ENCODE data around the gene CRIP2. TPM values are rescaled to one million over a fixed set of nuclear protein-coding genes. Genes with fewer than 3 reads are reported as not detected.

CRIP2 gene
- total RNA-seq, 3 donors from 2014 or later: 46.2 to 146 (median 92.1) TPM

DNA sequence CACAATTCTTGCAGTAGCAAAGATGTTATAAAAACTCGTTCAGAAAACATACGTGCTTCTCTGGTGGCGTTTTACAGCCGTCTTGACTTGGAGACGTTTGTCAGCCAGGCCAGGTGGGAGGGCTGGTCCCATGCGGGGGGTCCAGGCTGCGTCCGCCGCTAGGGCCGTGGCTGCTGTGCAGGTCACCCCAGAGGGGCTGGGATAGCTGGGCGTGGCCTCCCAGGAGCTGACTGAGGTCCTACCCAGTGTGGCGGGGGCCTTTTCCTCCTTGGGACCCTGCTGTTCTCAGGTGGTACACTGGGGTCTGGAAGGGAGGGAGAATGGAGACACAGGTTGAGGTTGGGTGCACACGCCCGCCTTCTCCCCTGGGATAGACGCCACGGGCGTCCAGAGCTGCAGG, 29.8 kb upstream of the CRIP2 start:
- no peaks in the 10 kb centered on the region for H3K9me3 ChIP-seq
- H3K36me3 ChIP-seq: no peaks in the 10 kb centered on the region
- H3K27ac ChIP-seq: no peak overlapping the region
- TF ChIP-seq POLR2AphosphoS5 (IDR thresholded peaks at IDR 0.05) (no peak), POLR2A (IDR thresholded peaks at IDR 0.05) (no peak)
- TF ChIP-seq, protein P1, sequence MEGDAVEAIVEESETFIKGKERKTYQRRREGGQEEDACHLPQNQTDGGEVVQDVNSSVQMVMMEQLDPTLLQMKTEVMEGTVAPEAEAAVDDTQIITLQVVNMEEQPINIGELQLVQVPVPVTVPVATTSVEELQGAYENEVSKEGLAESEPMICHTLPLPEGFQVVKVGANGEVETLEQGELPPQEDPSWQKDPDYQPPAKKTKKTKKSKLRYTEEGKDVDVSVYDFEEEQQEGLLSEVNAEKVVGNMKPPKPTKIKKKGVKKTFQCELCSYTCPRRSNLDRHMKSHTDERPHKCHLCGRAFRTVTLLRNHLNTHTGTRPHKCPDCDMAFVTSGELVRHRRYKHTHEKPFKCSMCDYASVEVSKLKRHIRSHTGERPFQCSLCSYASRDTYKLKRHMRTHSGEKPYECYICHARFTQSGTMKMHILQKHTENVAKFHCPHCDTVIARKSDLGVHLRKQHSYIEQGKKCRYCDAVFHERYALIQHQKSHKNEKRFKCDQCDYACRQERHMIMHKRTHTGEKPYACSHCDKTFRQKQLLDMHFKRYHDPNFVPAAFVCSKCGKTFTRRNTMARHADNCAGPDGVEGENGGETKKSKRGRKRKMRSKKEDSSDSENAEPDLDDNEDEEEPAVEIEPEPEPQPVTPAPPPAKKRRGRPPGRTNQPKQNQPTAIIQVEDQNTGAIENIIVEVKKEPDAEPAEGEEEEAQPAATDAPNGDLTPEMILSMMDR (IDR thresholded peaks at IDR 0.05): no peak
- H3K27me3 ChIP-seq: no peaks in the 10 kb centered on the region
- H3K4me3 ChIP-seq: no peak overlapping the region
- H3K4me1 ChIP-seq: no peaks in the 10 kb centered on the region
- no peak for DNase-seq (ENCODE audit: low spot score in 2 of 2)
- intact Hi-C loops (cut with DNase I; ENCODE audit: low total_unique reads): no loop called here

DNA sequence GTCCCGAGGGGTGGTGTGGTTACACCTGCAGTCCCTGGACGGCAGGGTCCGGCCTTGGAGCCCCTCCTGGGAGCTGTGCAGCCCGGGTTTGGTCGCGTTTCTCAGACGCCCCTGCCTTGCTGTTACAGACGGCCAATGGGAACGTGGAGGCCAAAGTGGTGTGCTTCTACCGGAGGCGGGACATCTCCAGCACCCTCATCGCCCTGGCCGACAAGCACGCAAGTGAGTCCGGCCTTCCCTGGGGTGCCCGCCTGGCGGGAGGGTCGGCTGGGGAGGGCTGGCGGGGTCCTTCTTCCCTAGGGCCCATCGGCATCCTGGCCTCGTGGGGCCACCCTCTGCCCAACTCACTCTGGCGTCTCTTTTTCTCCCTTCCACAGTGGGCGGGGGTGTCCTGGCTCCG, 29.3 kb upstream of the CRIP2 start:
- no peak overlapping the region for H3K4me3 ChIP-seq
- H3K27me3 ChIP-seq: no peaks in the 10 kb centered on the region
- H3K9me3 ChIP-seq: no peaks in the 10 kb centered on the region
- no peaks in the 10 kb centered on the region for H3K36me3 ChIP-seq
- H3K4me1 ChIP-seq: no peaks in the 10 kb centered on the region
- no peak for DNase-seq (ENCODE audit: low spot score in 2 of 2)
- intact Hi-C loops (cut with DNase I; ENCODE audit: low total_unique reads): no loop called here
- TF ChIP-seq POLR2A (IDR thresholded peaks at IDR 0.05) (no peak), POLR2AphosphoS5 (IDR thresholded peaks at IDR 0.05) (no peak)
- TF ChIP-seq, protein P1 (IDR thresholded peaks at IDR 0.05): no peak
- H3K27ac ChIP-seq: no peak overlapping the region

DNA sequence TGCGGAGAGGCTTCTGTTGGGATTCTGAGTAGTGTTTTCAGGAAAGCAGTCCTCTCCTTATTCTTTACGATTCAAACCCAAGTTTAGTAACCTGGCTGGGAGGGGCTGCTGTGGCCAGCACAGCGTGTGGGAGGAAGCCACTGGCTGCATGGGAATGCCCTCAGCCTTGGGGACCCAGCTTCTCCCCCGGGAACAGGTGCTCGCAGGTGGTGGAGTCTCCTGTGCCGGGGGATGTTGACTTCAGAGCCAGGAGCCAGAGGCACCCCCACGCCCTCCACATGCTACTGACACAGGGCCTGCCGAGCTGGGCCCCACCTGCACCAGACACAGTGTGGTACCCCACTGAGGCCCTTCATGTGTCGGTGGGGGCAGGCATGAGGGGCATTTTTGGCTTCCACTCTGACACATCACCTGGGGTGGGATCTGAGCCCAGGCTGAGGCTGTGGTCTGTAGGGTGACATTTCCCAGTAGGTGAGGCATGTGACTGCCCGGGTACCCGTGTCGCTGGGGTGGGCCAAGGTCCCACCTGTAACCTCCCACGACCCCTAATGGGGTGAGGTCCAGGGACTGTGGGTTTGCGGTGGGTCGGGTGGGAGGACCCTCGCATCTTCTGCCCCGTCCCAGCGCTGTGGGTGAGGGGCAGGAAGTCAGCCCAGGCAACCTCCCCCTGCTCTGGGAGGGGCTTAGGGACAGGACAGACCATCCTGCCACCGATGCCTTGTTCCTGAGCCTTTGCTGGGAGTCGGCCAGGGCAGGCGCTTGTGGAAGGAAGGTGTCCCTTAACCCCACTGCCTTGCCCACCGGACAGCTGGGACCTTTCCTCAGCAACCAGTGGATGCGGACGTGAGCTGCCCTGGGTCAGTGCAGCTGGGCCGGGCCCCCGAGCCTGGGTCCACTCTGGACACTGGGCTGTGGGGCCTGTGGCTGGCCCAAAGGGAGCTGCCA, 28.4 kb upstream of the CRIP2 start:
- H3K27ac ChIP-seq: no peak overlapping the region
- intact Hi-C loops (cut with DNase I; ENCODE audit: low total_unique reads): no loop called here
- H3K4me1 ChIP-seq: no peaks in the 10 kb centered on the region
- no peak for DNase-seq (ENCODE audit: low spot score in 2 of 2)
- no peaks in the 10 kb centered on the region for H3K36me3 ChIP-seq
- no peak overlapping the region for H3K4me3 ChIP-seq
- H3K9me3 ChIP-seq: no peaks in the 10 kb centered on the region
- TF ChIP-seq POLR2A (IDR thresholded peaks at IDR 0.05) (no peak), POLR2AphosphoS5 (IDR thresholded peaks at IDR 0.05) (no peak)
- TF ChIP-seq, protein P1 (IDR thresholded peaks at IDR 0.05): no peak
- no peaks in the 10 kb centered on the region for H3K27me3 ChIP-seq

DNA sequence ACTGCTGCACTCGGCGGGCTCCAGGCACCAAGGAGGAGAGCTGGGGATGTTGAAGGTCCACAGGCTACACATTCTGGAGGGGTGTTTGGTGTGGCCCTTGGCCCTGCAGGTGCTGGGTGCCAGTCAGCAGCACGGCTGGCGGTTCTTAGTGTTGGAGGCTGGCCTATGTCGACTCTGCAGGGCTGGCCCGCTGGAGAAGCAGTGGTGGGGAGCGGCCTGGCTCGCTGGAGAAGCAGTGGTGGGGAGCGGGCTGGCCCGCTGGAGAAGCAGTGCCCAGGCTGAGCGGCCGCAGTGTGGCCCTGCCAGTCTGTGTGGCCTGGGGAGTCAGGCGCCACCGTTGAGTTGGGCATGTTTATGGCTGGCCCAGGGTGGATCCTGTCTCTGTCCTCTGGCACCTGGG, 27.6 kb upstream of the CRIP2 start:
- H3K9me3 ChIP-seq: no peaks in the 10 kb centered on the region
- no peak overlapping the region for H3K4me3 ChIP-seq
- no peaks in the 10 kb centered on the region for H3K27me3 ChIP-seq
- TF ChIP-seq POLR2A (IDR thresholded peaks at IDR 0.05): no peak
- TF ChIP-seq POLR2AphosphoS5 (IDR thresholded peaks at IDR 0.05): no peak
- TF ChIP-seq, protein P1 (IDR thresholded peaks at IDR 0.05): no peak
- H3K27ac ChIP-seq: no peak overlapping the region
- H3K36me3 ChIP-seq: no peaks in the 10 kb centered on the region
- DNase-seq (ENCODE audit: low spot score in 2 of 2): no peak
- H3K4me1 ChIP-seq: no peaks in the 10 kb centered on the region
- intact Hi-C loops (cut with DNase I; ENCODE audit: low total_unique reads): no loop called here
